AG09309 (cell line): ENCODE measurements around the gene OR13C5.
A peak's percentile ranks its signal among the peaks of the same experiment; 100 is the strongest.
"Not testable (repeated sequence)": the region's sequence is repeated elsewhere in the genome, so short reads cannot be mapped to it uniquely, and the experiment has no call there.

Experiments used
- DNase-seq: peaks from one replicate; pipeline ENCODE4 v3.0.0-alpha.2; 2010; ENCODE audit warnings: low read depth
- H3K4me3 ChIP-seq: 2 replicates; pipeline ENCODE4 v1.5.1; 2011; ENCODE audit warnings: mild to moderate bottlenecking, low read depth, low read length, moderate library complexity; ENCODE audit not compliant: control insufficient read depth
- TF ChIP-seq, protein P1 (sequence below): IDR thresholded peaks from 2 replicates; pipeline ENCODE4 v1.5.1; 2011; ENCODE audit warnings: mild to moderate bottlenecking, low read depth, low read length, inconsistent platforms; ENCODE audit not compliant: insufficient read depth, control insufficient read depth; ENCODE audit errors: missing control alignments

The OR13C5 gene

DNA sequence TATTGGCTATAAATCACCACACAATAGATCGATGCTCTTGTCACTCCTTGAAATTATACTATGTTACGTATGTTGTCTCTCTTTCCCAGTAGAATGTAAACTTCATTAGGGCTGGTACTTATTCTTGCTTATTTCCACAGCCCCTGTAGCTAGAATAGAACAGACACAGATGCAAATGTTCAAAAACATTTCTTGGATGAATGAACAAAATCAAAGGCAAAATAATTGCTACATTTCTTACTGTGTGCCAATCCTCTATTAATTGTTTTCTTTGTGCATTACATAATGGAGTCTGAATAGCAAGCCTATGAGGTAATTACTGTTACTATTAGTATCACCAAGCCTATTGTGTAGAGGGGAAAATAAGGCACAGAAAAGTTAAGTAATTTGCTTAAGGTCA is 6.9 kb upstream of the OR13C5 start:
- TF ChIP-seq, protein P1, sequence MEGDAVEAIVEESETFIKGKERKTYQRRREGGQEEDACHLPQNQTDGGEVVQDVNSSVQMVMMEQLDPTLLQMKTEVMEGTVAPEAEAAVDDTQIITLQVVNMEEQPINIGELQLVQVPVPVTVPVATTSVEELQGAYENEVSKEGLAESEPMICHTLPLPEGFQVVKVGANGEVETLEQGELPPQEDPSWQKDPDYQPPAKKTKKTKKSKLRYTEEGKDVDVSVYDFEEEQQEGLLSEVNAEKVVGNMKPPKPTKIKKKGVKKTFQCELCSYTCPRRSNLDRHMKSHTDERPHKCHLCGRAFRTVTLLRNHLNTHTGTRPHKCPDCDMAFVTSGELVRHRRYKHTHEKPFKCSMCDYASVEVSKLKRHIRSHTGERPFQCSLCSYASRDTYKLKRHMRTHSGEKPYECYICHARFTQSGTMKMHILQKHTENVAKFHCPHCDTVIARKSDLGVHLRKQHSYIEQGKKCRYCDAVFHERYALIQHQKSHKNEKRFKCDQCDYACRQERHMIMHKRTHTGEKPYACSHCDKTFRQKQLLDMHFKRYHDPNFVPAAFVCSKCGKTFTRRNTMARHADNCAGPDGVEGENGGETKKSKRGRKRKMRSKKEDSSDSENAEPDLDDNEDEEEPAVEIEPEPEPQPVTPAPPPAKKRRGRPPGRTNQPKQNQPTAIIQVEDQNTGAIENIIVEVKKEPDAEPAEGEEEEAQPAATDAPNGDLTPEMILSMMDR, result no peak
- no peak for DNase-seq
- no peak overlapping the region for H3K4me3 ChIP-seq

- not testable (repeated sequence) for DNase-seq, H3K4me3 ChIP-seq
These were observed 6.3 kb upstream of the OR13C5 start, which contains the start of gene OR13C2 for GRCh38 chr9:104605527-104605926. Gene OR13C2, minus strand, starts transcription at chr9:104605627. Its CDS starts 0 bp downstream, at chr9:104605627.

DNA sequence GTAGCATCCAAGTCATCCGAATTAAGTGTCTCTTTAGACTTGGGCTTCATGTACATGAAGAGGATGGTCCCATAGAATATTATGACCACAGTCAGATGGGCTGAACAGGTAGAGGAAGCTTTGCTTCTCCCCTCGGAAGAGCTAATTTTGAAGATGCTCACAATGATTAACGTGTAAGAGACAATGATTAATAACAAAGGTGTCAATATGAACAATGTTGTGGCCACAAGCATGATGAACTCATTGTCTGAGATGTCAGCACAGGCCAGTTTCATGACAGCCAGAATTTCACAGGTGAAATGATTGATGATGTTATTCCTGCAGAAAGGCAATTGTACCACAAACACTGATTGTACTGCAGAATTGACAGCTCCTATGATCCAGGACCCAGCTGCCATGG is 5.6 kb upstream of the OR13C5 start:
- no peak overlapping the region for H3K4me3 ChIP-seq
- no peak for DNase-seq
- TF ChIP-seq, protein P1, result no peak

DNA sequence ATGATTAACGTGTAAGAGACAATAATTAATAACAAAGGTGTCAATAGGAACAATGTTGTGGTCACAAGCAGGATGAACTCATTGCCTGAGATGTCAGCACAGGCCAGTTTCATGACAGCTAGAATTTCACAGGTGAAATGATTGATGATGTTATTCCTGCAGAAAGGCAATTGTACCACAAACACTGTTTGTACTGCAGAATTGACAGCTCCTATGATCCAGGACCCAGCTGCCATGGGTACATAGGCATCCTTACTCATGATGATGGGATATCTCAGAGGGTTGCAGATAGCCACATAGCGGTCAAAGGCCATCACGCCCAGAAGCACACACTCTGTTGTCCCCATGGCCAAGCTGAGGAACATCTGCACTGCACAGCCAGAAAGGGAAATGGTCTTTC is 464 bp downstream of the OR13C5 start:
- not testable (repeated sequence) for H3K4me3 ChIP-seq, DNase-seq

DNA sequence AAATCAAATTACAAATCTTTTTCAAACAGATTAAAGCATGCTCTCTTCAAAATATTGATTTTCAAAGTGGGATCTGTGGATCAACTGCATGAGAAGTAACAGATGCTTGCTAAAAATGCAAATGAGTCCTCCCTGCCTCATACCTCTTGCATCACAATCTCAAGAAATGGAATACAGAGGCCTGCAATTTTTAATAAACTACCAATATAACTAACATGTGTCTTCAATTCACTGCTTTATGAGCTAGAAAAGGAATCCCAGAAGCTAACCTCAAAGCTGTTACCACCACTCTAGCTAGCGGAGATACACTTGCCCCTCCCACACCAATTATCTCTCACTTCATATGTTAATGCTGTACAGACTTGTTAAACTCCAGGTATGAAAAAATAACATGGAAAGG is 9.6 kb downstream of the OR13C5 start:
- TF ChIP-seq, protein P1, result no peak
- H3K4me3 ChIP-seq, result no peak overlapping the region
- DNase-seq, result no peak

GRCh38 chr9:104586496-104587180 is 12.6 kb downstream of the OR13C5 start:
- TF ChIP-seq, protein P1, result no peak
- H3K4me3 ChIP-seq, result no peak overlapping the region
- peak; percentile 14 for DNase-seq

DNA sequence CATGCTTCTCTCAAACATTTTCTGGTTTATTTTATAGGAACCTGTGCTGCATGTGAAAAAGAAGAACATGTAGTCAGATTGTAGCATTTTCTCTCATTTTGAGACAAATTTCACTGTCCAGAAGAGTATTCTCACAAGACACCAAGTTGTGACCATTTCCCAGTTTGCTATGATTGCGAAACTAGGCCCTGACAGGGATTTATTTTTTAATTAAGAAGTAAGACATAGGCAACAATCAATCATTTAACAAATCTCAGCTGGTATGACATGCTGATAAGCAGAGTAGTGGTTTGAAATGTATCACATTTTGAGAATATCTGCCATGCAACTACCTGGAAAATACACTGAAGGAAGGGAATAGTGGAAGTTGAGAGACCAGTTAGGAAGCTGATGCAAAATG is 18.7 kb downstream of the OR13C5 start:
- TF ChIP-seq, protein P1, result no peak
- H3K4me3 ChIP-seq, result no peak overlapping the region
- DNase-seq, result no peak

DNA sequence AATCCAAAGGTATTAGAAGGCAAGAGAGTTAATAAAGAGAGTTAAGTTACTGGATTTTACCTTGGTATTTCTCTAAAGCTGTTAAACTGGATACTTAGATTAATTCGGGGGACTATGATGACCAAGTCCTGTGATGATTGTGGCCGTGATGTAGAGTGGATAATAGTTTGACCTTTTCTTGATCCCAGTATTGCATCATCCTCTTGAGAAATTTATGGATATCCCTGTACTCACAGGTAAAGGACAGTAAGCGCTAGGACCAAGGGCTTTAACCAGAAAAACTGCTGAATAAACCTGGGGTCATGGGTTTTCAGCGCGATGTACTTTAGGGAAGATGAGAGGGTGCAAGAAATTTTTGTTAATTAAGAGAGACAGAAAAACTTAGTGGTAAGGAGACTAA is 21.9 kb downstream of the OR13C5 start:
- H3K4me3 ChIP-seq, result no peak overlapping the region
- TF ChIP-seq, protein P1, result no peak
- DNase-seq, result no peak
